Measurements from ENCODE around the gene SLC2A10. TPM values are rescaled to one million over a fixed set of nuclear protein-coding genes. Genes with fewer than 3 reads are reported as not detected.
A peak's percentile ranks its signal among the peaks of the same experiment; 100 is the strongest.

The SLC2A10 gene
- total and polyA plus RNA-seq, 7 experiments from 2014 or later = 0.05 to 0.17 TPM; not detected in 5

DNA sequence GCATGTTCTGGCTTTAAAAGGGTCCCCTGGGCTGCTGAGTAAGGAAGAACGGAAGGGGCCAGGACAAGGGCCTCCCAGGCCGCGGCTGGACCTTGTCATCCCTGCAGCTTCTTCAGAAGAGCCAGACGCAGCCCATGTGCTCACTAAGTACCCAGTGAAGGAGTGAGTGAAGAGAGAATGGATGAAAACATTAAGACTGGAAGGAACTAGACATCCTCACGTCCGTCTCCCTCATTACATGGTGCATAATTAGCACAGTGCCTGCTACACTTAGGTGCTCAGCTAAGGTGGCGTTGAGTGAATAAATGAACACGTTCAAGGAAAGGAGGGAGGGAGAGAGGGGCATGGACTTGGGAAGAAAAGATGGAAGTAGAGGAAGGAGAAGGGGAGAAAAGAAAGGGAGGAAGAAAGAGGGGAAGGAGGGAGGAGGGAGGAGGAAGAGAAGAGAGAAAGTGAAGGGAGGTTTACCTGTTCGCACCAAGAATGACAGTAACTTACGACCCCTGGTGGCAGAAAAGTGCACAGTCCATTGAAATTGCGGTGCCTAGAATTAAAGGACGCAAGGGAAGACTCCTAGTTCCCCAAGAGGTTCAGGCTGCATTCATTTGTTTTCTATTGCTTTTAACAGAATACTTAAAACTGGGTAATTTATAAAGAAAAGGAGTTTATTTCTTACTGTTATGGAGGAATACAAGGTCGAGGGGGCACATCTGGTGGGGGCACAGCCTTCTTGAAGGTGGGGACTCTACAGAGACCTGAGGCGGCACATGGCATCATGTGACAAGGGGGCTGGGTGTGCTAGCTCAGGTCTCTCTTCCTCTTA lies 28.2 kb upstream of the SLC2A10 start:
- H3K9me3 Mint-ChIP-seq = no peaks in the 10 kb centered on the region
- H3K27ac ChIP-seq (ENCODE audit: low read depth, low read length) = no peak overlapping the region
- H3K36me3 ChIP-seq (ENCODE audit: control insufficient read depth in 2 of 3, insufficient read depth in 3 of 3, low read length in 3 of 3) = peaks cover 0 to 15% (median 0%) of the 10 kb centered on the region in 3 experiments
- peaks cover 25 to 51% (median 45%) of the 10 kb centered on the region in 7 donors for H3K4me1 Mint-ChIP-seq
- CTCF ChIA-PET = interaction anchor here (1.0 kb wide), 1 partner anchor 374 kb away, joined by 3 read pairs; no protein-coding TSS in a partner anchor
- peaks cover 4 to 14% (median 14%) of the 10 kb centered on the region in 5 donors for H3K36me3 Mint-ChIP-seq
- intact Hi-C loops (cut with micrococcal nuclease) = loop anchor here (1.0 to 10.0 kb wide), 8 partner anchors 119 to 1796 kb away; partner anchors contain the start of genes ZMYND8 (in 2 of the 2), NCOA5 (in 1 of the 2) and YWHAB (in 1 of the 2)
- peak; percentile 80 for ATAC-seq
- H3K4me1 ChIP-seq (ENCODE audit: control insufficient read depth in 2 of 2, insufficient read depth in 2 of 2, low read length in 2 of 2) = peaks cover 6 to 7% of the 10 kb centered on the region in 2 donors
- no peaks in the 10 kb centered on the region for H3K27me3 Mint-ChIP-seq
- H3K27me3 ChIP-seq (ENCODE audit: control insufficient read depth in 2 of 2, insufficient read depth in 2 of 2, low read length in 2 of 2) = no peaks in the 10 kb centered on the region
- DNase-seq = peak; percentile 31 to 67 (median 52)
- no peaks in the 10 kb centered on the region for H3K9me3 ChIP-seq (ENCODE audit: control insufficient read depth in 2 of 3, low read length in 3 of 3)
- H3K27ac Mint-ChIP-seq = peak overlapping the region in 7 of 9 donors; percentile 8 to 75 (median 61)
- POLR2A ChIA-PET = interaction anchor here (1.1 kb wide), 1 partner anchor 8 kb away, joined by 4 read pairs; the partner anchor contains the start of gene TP53RK
- no peak overlapping the region for H3K4me3 Mint-ChIP-seq
- no peak overlapping the region for H3K4me3 ChIP-seq (ENCODE audit: low read length)

GRCh38 chr20:46682063-46682821 lies 27.2 kb upstream of the SLC2A10 start:
- Histone ChIP-seq H3K4me3 (ENCODE audit: low read length) (no peak overlapping the region), H3K36me3 (ENCODE audit: control insufficient read depth in 2 of 3, insufficient read depth in 3 of 3, low read length in 3 of 3) (peaks cover 0 to 22% (median 0%) of the 10 kb centered on the region in 3 experiments), H3K4me1 (ENCODE audit: control insufficient read depth in 2 of 2, insufficient read depth in 2 of 2, low read length in 2 of 2) (peaks cover 10 to 17% of the 10 kb centered on the region in 2 donors), H3K9me3 (ENCODE audit: control insufficient read depth in 2 of 3, low read length in 3 of 3) (no peaks in the 10 kb centered on the region), H3K27ac (ENCODE audit: low read depth, low read length) (no peak overlapping the region), H3K27me3 (ENCODE audit: control insufficient read depth in 2 of 2, insufficient read depth in 2 of 2, low read length in 2 of 2) (no peaks in the 10 kb centered on the region)
- Mint-ChIP-seq H3K27me3 (no peaks in the 10 kb centered on the region), H3K4me1 (peaks cover 33 to 61% (median 55%) of the 10 kb centered on the region in 7 donors), H3K36me3 (peaks cover 4 to 20% (median 17%) of the 10 kb centered on the region in 5 donors), H3K27ac (peak overlapping the region in 5 of 9 donors; percentile 14 to 87 (median 32)), H3K9me3 (no peaks in the 10 kb centered on the region), H3K4me3 (no peak overlapping the region)
- ATAC-seq (no peak), DNase-seq (no peak)
- ChIA-PET CTCF (interaction anchor here (0.9 kb wide), 1 partner anchor 12 kb away, joined by 4 read pairs; no protein-coding TSS in a partner anchor), POLR2A (no interaction called here)
- intact Hi-C loops (cut with micrococcal nuclease) = loop anchor here (10.0 kb wide), 5 partner anchors 313 to 1797 kb away; partner anchors contain the start of genes ZMYND8 (in 2 of the 2), NCOA5 (in 1 of the 2) and YWHAB (in 1 of the 2)

GRCh38 chr20:46683011-46683667 lies 26.3 kb upstream of the SLC2A10 start:
- Mint-ChIP-seq H3K4me1 (peaks cover 42 to 70% (median 64%) of the 10 kb centered on the region in 7 donors), H3K9me3 (no peaks in the 10 kb centered on the region), H3K36me3 (peaks cover 4 to 20% (median 14%) of the 10 kb centered on the region in 5 donors), H3K27ac (peak overlapping the region in 7 of 9 donors; percentile 32 to 87 (median 45)), H3K27me3 (no peaks in the 10 kb centered on the region), H3K4me3 (no peak overlapping the region)
- POLR2A ChIA-PET = no interaction called here
- CTCF ChIA-PET = interaction anchor here (0.6 to 0.9 kb wide), 2 partner anchors 12 to 82 kb away, joined by 3 to 4 read pairs; no protein-coding TSS in a partner anchor
- no peaks in the 10 kb centered on the region for H3K27me3 ChIP-seq (ENCODE audit: control insufficient read depth in 2 of 2, insufficient read depth in 2 of 2, low read length in 2 of 2)
- no peak overlapping the region for H3K27ac ChIP-seq (ENCODE audit: low read depth, low read length)
- peaks cover 0 to 22% (median 0%) of the 10 kb centered on the region in 3 experiments for H3K36me3 ChIP-seq (ENCODE audit: control insufficient read depth in 2 of 3, insufficient read depth in 3 of 3, low read length in 3 of 3)
- DNase-seq = no peak
- intact Hi-C loops (cut with micrococcal nuclease) = loop anchor here (10.0 kb wide), 5 partner anchors 312 to 1798 kb away; partner anchors contain the start of genes ZMYND8 (in 2 of the 2), NCOA5 (in 1 of the 2) and YWHAB (in 1 of the 2)
- no peak overlapping the region for H3K4me3 ChIP-seq (ENCODE audit: low read length)
- H3K4me1 ChIP-seq (ENCODE audit: control insufficient read depth in 2 of 2, insufficient read depth in 2 of 2, low read length in 2 of 2) = peaks cover 19 to 24% of the 10 kb centered on the region in 2 donors
- no peaks in the 10 kb centered on the region for H3K9me3 ChIP-seq (ENCODE audit: control insufficient read depth in 2 of 3, low read length in 3 of 3)
- ATAC-seq = no peak

GRCh38 chr20:46683668-46683938 lies 25.8 kb upstream of the SLC2A10 start:
- Histone ChIP-seq H3K4me3 (ENCODE audit: low read length) (no peak overlapping the region), H3K9me3 (ENCODE audit: control insufficient read depth in 2 of 3, low read length in 3 of 3) (no peaks in the 10 kb centered on the region), H3K27ac (ENCODE audit: low read depth, low read length) (no peak overlapping the region), H3K36me3 (ENCODE audit: control insufficient read depth in 2 of 3, insufficient read depth in 3 of 3, low read length in 3 of 3) (peaks cover 0 to 22% (median 0%) of the 10 kb centered on the region in 3 experiments), H3K4me1 (ENCODE audit: control insufficient read depth in 2 of 2, insufficient read depth in 2 of 2, low read length in 2 of 2) (peaks cover 20 to 27% of the 10 kb centered on the region in 2 donors), H3K27me3 (ENCODE audit: control insufficient read depth in 2 of 2, insufficient read depth in 2 of 2, low read length in 2 of 2) (no peaks in the 10 kb centered on the region)
- POLR2A ChIA-PET = no interaction called here
- H3K27me3 Mint-ChIP-seq = no peaks in the 10 kb centered on the region
- no peaks in the 10 kb centered on the region for H3K9me3 Mint-ChIP-seq
- ATAC-seq (no peak), DNase-seq (no peak)
- CTCF ChIA-PET = interaction anchor here (0.6 kb wide), 1 partner anchor 81 kb away, joined by 3 read pairs; no protein-coding TSS in a partner anchor
- H3K27ac Mint-ChIP-seq = peak overlapping the region in 4 of 9 donors; percentile 8 to 48 (median 28)
- H3K36me3 Mint-ChIP-seq = peaks cover 4 to 20% (median 14%) of the 10 kb centered on the region in 5 donors
- peak overlapping the region in 1 of 10 donors; percentile 51 for H3K4me3 Mint-ChIP-seq
- H3K4me1 Mint-ChIP-seq = peaks cover 47 to 74% (median 67%) of the 10 kb centered on the region in 7 donors
- intact Hi-C loops (cut with micrococcal nuclease) = loop anchor here (10.0 kb wide), 5 partner anchors 311 to 1799 kb away; partner anchors contain the start of genes ZMYND8 (in 2 of the 2), NCOA5 (in 1 of the 2) and YWHAB (in 1 of the 2)

- Histone ChIP-seq H3K27me3 (ENCODE audit: control insufficient read depth in 2 of 2, insufficient read depth in 2 of 2, low read length in 2 of 2) (no peaks in the 10 kb centered on the region), H3K36me3 (ENCODE audit: control insufficient read depth in 2 of 3, insufficient read depth in 3 of 3, low read length in 3 of 3) (peaks cover 0 to 25% (median 0%) of the 10 kb centered on the region in 3 experiments), H3K4me1 (ENCODE audit: control insufficient read depth in 2 of 2, insufficient read depth in 2 of 2, low read length in 2 of 2) (peaks cover 20 to 27% of the 10 kb centered on the region in 2 donors), H3K27ac (ENCODE audit: low read depth, low read length) (no peak overlapping the region), H3K9me3 (ENCODE audit: control insufficient read depth in 2 of 3, low read length in 3 of 3) (no peaks in the 10 kb centered on the region), H3K4me3 (ENCODE audit: low read length) (no peak overlapping the region)
- ChIA-PET POLR2A (no interaction called here), CTCF (no interaction called here)
- H3K36me3 Mint-ChIP-seq = peaks cover 4 to 21% (median 14%) of the 10 kb centered on the region in 5 donors
- DNase-seq = no peak
- H3K4me1 Mint-ChIP-seq = peaks cover 49 to 74% (median 67%) of the 10 kb centered on the region in 7 donors
- peak overlapping the region in 2 of 10 donors; percentile 1 to 51 for H3K4me3 Mint-ChIP-seq
- ATAC-seq = no peak
- H3K27ac Mint-ChIP-seq = peak overlapping the region in 3 of 9 donors; percentile 3 to 48 (median 8)
- intact Hi-C loops (cut with micrococcal nuclease) = loop anchor here (10.0 kb wide), 5 partner anchors 311 to 1799 kb away; partner anchors contain the start of genes ZMYND8 (in 2 of the 2), NCOA5 (in 1 of the 2) and YWHAB (in 1 of the 2)
- no peaks in the 10 kb centered on the region for H3K9me3 Mint-ChIP-seq
- H3K27me3 Mint-ChIP-seq = no peaks in the 10 kb centered on the region
Observed at GRCh38 chr20:46683939-46684750, 25.3 kb upstream of the SLC2A10 start.

Data from naive thymus-derived CD4-positive, alpha-beta T cell (primary cell).